Coronary artery (tissue), 2 donors: Measurements from ENCODE around the gene CLDN25.

Source experiments
- DNase-seq: peaks from one replicate; pipeline ENCODE4 v3.0.0-alpha.2; 2017; ENCODE audit warnings: low spot score
- H3K27ac ChIP-seq, 2 donors: fragments of 200-600 bp; sonication (generic); one replicate each; pipeline ENCODE4 v1.5.1; 2016 to 2019
- H3K4me3 ChIP-seq: fragments of 200-600 bp; sonication (generic); 2 replicates; pipeline ENCODE4 v1.5.1; 2016; ENCODE audit warnings: mild to moderate bottlenecking, moderate library complexity
- CTCF ChIP-seq: fragments of 200-600 bp; sonication (generic); IDR thresholded peaks from one replicate; pipeline ENCODE4 v1.5.1; 2019; ENCODE audit warnings: antibody characterized with exemption

Gene CLDN25

GRCh38 chr11:113806406-113806805, 26.8 kb downstream of the CLDN25 start:
- DNase-seq, result no peak
- Histone ChIP-seq H3K4me3 (no peak overlapping the region), H3K27ac (no peak overlapping the region)
- no peak for TF ChIP-seq CTCF

GRCh38 chr11:113808931-113809330, 29.3 kb downstream of the CLDN25 start:
- no peak for DNase-seq
- TF ChIP-seq CTCF, result no peak
- H3K27ac ChIP-seq, result no peak overlapping the region
- no peak overlapping the region for H3K4me3 ChIP-seq

- no peak for TF ChIP-seq CTCF
- no peak for DNase-seq
Measured at GRCh38 chr11:113814181-113814580, 34.6 kb downstream of the CLDN25 start.

GRCh38 chr11:113817162-113817561, 37.6 kb downstream of the CLDN25 start:
- DNase-seq, result no peak
- Histone ChIP-seq H3K4me3 (no peak overlapping the region), H3K27ac (no peak overlapping the region)
- no peak for TF ChIP-seq CTCF

More at GRCh38 chr11:113814181-113814580, 34.6 kb downstream of the CLDN25 start:
- no peak overlapping the region for H3K27ac ChIP-seq
- H3K4me3 ChIP-seq, result no peak overlapping the region

- Histone ChIP-seq H3K4me3 (no peak overlapping the region), H3K27ac (no peak overlapping the region)
- no peak for DNase-seq
- no peak for TF ChIP-seq CTCF
Measured at GRCh38 chr11:113817626-113818025, 38.0 kb downstream of the CLDN25 start.

GRCh38 chr11:113818426-113818825, 38.8 kb downstream of the CLDN25 start:
- no peak for TF ChIP-seq CTCF
- Histone ChIP-seq H3K4me3 (no peak overlapping the region), H3K27ac (no peak overlapping the region)
- DNase-seq, result no peak

GRCh38 chr11:113827477-113827876, 47.9 kb downstream of the CLDN25 start:
- no peak for DNase-seq
- no peak for TF ChIP-seq CTCF
- H3K4me3 ChIP-seq, result no peak overlapping the region
- no peak overlapping the region for H3K27ac ChIP-seq
